ENCODE results near the gene ZNF524.
A peak's percentile ranks its signal among the peaks of the same experiment; 100 is the strongest.

ZNF524 gene

DNA sequence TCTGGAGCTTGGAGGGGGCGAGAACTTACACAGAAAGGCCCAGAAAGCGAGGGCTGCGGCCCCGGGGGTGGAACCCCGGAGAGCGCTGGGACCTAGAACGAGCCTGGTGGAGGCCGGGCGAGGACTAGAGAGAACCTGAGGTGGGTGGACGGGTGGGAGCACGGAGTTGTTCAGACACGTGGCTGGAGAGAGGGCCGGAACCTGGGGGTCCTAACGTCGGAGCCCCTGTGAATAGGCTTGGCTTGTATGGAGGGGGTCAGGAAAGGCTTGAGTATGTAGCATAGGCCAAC lies 43.7 kb downstream of the ZNF524 start:
- peak; percentile 16 for DNase-seq

DNA sequence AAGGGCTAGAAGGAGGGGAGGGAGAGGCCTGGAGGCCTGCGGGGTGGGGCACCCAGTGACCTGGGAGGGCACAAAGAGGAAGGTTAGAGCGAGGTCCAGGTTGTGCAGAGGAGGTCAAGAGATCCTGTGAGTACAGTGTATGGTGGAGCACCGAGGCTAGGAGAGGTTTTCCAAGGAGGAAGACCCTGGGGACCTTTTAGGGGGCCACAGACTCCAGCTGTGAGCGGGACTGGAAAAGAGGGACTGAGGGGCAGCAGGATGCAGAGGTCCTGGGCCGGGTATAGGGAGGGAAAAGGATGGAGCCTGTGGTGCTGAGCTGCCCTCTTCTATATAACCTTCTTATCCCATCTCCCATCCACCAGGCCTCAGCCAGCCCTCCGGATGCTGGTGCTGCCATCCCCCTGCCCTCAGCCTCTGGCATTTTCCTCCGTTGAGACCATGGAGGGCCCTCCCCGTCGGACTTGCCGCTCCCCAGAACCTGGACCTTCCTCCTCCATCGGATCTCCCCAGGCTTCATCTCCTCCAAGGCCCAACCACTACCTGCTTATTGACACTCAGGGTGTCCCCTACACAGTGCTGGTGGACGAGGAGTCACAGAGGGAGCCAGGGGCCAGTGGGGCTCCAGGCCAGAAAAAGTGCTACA lies 44.2 kb downstream of the ZNF524 start:
- no peak for DNase-seq

DNA sequence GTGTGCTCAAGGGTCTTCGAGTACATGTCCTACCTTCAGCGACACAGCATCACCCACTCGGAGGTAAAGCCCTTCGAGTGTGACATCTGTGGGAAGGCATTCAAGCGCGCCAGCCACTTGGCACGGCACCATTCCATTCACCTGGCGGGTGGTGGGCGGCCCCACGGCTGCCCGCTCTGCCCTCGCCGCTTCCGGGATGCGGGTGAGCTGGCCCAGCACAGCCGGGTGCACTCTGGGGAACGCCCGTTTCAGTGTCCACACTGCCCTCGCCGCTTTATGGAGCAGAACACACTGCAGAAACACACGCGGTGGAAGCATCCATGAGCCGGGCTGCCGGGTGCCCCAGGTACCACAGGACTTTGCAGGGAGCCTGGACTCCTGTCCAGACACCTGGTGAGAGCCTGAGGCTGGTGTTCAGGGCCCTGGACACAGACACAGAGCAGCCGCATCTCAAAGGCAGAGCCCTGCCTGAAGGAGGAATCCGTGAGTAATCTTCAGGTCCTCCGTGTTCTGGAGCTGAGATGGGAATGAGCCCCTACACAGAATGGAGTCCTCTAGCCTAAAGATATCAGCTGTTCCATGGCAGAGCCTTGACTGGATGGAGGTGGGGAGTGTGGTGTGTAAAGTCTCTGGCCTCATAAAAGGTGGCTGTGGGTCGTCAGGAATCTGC lies 44.9 kb downstream of the ZNF524 start:
- DNase-seq = no peak

DNA sequence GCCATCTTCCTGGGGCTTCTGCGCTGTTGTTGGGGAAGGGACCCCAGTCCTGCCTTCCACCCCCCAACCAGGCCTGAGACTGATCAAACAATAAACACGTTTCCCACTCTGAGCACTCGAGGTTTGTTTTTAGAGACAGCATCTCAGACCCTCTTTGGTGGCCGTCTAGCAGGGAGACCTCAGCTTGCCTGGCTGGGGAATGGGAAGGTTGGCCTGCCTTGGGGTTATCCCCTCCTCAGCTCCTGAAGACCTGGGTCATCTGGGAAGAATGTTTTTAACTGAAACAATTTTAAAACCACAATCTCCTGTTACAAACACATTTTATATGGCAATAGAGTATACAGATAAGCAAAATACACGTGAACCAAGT lies 45.4 kb downstream of the ZNF524 start:
- no peak for DNase-seq

DNA sequence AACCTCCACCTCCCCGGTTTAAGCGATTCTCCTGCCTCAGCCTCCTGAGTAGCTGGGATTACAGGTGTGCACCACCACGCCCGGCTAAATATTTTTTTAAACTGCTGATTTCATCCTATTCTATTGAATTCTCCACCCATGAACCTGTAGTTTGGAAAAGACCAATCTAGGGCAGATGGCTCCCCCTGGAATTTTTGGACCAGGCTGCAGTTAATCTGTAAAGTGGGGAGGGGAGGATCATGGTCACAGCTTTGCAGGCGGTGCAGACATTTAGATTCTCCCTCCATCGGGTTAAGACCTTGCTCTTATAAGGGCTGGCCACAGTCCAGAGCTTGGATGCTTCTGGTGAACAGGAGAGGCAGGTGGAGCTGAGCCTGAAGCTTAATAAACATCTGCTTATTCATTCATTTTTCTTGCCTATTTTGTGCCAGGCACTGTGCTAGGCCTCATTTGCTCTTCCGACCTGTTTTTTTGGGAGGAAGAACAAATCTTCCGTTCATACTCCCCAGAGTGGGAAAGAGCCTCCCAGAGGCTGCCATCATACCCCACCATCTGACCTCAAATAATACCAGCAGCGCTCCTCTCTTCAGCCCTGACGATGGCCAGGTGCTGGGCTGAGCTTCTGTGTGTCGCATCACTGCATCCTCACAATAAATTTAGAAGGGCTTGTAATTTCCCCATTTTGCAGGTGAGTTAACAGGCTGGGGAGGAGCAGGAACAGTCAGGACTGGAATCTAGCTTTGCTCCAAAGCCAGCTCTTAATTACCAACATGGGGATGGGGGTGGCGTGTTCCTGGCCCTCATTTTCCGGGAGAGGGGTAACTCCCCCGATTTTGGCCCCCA lies 47.0 kb downstream of the ZNF524 start:
- peak; percentile 24 for DNase-seq

DNA sequence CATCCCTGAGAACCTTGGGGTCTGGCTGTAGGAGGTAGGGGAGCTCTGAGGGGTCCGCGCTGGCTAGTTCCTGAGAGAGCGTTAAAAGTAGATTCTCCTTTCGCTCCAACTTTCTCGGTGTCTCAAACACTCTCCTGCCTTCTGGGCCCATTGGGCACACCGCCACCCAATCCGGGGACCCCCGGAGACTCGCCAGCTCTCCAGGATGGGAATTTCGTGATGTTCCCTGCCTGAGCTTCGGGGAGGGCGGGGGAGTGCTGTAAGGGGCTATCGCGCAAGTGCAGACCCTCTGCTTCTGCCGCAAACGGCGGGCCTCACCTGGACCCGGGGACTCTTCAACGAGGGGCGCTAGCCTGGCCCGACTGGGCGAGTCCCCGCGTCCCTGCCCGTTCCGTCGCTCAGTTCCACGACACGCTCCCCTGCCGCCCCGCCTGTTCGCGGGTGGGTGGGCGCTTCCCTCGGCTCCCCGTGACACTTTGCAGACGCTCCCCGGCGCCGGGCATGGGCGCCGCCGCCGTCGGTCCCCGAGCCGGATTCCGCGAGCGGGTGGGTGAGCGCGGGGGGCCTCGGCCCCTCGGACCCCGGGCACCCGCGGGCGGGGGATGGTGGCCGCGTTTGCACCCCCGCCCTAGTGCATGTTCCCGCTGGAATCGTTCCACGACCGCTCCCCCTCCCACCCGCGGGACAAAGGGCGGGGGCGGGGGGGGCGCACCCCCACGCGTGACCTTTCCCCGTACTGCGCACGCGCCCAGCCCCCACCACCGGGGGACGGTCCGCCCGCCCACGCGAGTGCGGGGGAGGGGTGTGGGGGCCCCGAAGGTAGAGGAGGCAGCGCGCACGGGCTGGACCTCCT lies 47.9 kb downstream of the ZNF524 start, which contains the start of gene CCDC106:
Gene CCDC106, plus strand, starts transcription at position 481 of the 853 bp plus-strand sequence. CDS start 835 bp downstream, outside the sequence.
- DNase-seq = peak; percentile 79

DNA sequence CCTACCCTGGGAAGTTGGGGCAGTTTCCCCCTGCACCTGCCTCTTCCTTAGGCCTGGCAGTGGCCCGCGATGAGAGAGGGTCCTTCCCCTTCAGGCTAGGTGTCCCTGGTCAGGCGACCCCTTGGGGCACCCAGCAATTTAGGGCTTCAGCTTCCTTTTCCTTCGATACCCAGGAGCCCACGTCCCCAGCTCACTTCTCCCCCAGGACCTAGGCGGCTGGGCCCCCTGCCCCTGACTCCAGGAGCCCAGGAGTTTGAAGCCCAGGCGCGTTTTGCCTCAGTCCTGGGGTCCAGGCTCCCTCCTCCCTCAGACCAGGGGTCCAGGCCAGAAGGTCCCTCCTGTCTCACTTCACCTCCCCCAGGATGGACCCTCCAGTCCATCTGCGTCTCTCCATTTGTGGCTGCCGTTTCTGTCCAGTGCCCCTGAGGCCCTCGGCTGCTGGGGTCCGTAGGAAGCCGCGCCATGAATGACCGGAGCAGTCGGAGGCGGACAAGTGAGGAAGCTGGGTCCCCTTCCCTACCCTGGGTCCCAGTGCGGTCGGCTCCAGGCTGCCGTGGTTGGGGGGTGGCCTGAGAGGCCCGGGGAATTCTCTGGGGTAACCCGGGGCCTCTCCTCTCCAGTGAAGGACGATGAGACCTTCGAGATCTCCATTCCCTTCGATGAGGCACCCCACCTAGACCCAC lies 48.6 kb downstream of the ZNF524 start:
- DNase-seq = no peak

DNA sequence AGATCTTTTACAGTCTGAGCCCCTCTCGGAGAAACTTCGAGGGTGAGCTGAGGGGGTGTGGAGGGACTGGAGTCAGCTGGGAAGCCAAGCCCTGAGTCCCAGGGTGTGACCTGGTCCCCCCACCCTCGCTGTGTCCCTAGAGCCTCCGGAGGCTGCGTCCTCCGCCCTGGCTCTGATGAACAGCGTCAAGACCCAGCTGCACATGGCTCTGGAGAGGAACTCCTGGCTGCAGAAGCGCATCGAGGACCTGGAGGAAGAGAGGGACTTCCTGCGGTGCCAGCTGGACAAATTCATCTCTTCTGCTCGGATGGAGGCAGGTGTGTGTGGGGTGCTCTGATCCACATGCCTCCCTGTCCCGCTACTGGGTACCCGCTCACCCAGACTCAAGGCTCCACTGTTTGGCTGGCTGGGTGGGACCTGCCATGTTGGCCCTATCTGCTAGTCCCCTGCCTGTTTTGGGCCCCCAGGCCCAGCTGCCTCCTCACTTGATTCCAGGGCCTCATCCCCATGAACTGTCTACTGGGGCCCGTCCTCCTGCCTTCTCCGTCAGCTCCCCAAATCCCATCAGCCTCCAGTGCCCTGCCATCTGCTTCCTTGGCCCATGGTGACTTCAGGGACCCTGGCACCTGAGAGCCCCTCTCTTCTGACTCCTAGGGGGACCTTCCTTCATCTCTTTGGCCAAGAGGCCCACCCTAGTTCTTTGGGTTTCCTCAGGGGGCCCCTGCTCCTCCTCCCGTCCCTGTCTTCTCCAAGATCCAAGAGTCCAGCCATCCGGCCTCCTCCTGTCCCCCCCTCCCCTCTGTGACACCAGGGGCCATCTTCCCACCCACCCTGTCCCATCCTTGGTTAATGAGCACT lies 49.4 kb downstream of the ZNF524 start:
- DNase-seq = no peak

DNA sequence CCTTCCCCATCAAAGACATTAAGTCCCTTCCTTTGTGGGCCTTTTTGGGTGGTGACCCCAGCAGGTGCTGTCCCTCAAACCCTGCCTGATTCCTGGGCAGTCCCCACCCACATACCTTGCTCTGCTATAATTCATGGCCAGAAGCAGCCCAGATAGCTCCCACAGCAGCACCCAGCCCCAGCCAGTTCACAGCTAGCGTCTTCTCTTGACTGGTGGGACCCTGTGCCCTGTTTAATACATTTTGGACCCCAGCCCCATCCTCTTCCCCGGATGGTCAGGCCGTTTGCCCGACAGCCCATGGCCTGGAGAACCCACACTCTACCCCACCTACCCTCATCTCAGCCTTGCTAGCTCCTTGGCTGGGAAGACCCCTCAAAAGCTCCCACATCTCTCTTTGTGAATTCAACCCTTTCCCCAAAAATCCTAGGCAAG lies 50.1 kb downstream of the ZNF524 start:
- no peak for DNase-seq

DNA sequence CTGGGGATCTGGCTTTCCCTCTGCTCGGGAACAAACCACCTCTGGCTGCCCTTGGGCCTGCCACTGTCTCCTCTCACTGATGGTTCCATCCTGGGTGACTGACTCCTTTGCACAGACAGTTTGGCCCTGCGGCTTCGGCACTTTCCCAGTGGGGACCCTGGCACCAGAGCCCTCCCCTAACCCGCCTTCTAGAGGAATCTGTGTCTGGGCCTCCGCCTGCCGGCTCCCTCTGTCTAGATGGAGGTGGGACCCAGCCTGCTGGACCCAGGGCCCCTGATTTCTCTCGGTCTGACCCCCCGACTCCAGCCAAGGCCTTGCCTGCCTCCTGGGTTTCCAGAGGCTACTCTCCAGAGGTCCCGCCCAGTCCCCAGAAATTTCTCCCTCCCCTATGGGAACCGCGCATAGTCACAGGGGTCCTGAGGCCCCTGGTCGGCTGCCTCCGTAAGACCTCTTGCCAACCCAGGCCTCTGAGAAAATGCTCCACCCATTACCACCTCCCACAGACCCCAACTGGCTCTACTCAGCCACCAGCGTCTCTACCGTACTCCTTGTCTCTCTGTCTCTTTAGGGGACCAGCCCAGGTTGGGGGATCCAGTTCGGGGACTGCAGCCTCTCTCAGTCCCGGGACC lies 50.6 kb downstream of the ZNF524 start:
- DNase-seq = no peak

DNA sequence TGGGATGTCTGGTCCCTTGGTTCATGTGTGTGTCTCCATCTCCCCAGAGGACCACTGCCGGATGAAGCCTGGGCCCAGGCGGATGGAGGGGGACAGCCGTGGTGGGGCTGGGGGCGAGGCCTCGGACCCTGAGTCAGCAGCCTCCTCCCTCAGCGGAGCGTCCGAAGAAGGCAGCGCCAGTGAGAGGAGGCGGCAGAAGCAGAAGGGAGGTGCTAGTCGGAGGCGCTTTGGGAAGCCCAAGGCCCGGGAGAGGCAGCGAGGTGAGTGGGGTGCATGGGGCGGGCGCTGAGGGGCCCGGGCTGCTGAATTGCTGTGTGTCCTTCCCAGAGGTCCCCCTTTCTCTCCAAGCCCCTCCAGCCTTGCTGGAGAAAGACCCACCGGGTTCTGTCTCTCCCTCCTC lies 51.1 kb downstream of the ZNF524 start:
- DNase-seq = no peak

DNA sequence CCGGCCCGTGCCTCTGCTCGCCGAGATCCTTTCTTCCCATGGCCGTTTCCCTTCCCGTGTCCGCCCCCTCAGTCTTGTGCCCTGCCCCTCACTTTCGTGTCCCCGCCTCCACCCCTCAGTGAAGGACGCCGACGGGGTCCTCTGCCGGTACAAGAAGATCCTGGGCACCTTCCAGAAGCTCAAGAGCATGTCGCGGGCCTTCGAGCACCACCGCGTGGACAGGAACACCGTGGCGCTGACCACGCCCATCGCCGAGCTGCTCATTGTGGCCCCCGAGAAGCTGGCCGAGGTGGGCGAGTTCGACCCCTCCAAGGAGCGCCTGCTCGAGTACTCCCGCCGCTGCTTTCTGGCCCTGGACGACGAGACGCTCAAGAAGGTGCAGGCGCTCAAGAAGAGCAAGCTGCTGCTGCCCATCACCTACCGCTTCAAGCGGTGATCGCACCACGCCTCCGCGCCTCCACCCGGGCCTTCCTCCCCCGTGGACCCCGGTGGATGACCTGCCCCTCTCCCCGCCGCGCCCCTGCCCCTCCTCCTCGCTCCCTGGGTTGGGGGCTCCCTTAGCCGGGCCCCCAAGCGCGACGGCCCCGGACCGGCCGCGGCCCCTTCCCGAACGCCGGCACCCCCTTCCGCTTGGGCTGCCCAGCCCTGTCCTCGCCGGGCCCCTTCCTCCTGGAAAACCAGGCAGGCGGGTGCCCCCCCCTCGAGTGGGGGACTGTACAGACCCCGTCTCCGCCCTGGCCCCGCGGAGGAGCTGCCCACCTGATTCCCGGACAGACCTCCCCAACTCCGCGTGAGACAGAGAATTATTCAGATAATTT lies 52.4 kb downstream of the ZNF524 start:
- no peak for DNase-seq

Data from NCI-H1105 treated with DMSO at 0.1 percent for 48 hours (cell line).